Measurements from ENCODE around the gene ACTMAP.

DNA sequence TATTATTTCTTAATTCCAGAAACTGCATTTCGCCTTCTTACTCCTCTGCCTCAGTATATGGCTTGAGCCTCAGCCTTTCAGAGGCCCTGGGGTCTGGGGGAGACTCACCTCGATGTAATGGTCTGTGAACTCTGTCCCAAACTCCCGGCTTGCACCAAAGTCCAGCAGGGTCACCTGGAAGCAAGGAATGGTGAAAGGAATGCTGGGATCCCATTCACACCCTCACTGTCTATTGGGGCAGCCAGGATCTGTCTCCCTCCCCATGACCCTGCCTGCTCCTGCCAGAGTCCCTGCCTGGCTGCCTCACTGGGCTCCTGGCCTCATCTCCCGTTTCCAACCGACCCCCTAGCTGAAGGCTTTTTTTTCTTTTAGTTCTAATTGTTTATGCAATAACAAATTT lies 54.4 kb downstream of the ACTMAP start:
- TF ChIP-seq, protein P1, sequence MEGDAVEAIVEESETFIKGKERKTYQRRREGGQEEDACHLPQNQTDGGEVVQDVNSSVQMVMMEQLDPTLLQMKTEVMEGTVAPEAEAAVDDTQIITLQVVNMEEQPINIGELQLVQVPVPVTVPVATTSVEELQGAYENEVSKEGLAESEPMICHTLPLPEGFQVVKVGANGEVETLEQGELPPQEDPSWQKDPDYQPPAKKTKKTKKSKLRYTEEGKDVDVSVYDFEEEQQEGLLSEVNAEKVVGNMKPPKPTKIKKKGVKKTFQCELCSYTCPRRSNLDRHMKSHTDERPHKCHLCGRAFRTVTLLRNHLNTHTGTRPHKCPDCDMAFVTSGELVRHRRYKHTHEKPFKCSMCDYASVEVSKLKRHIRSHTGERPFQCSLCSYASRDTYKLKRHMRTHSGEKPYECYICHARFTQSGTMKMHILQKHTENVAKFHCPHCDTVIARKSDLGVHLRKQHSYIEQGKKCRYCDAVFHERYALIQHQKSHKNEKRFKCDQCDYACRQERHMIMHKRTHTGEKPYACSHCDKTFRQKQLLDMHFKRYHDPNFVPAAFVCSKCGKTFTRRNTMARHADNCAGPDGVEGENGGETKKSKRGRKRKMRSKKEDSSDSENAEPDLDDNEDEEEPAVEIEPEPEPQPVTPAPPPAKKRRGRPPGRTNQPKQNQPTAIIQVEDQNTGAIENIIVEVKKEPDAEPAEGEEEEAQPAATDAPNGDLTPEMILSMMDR (IDR thresholded peaks at IDR 0.05) = no peak
- TF ChIP-seq EZH2phosphoT487 (IDR thresholded peaks at IDR 0.05) = no peak
- no peak for TF ChIP-seq EZH2 (IDR thresholded peaks at IDR 0.05)
